PC-3 (cell line): ENCODE measurements around the gene GTF2H4. TPM values are rescaled to one million over a fixed set of nuclear protein-coding genes. Genes with fewer than 3 reads are reported as not detected.

Experiments
- ATAC-seq: fragments of 200-7000 bp; cut with Tn5 transposase; 2 replicates; pipeline ENCODE4 v1.9.1; 2020; ENCODE audit warnings: mild to moderate bottlenecking, moderate library complexity
- BruUV-seq: library from RNA; stranded (reverse); fragments of 400-500 nt; replicated peaks from 2 replicates; lab custom pipeline; 2021; lab: Mats Ljungman, UMichigan
- CTCF ChIA-PET: fragments of 300-600 bp; sonication (Branson Sonifier 250); formaldehyde crosslinking; loops from one replicate; lab custom pipeline; 2022; ENCODE audit warnings: antibody characterized with exemption; lab: Charles Lee
- POLR2A ChIA-PET: fragments of 300-600 bp; sonication (Branson Sonifier 250); formaldehyde crosslinking; loops from one replicate; lab custom pipeline; 2022; ENCODE audit warnings: antibody characterized with exemption; ENCODE audit not compliant: unreplicated experiment; lab: Charles Lee
- DNase-seq: peaks from one replicate; pipeline ENCODE4 v3.0.0-alpha.2; 2015
- H2AFZ ChIP-seq: fragments of 300-600 bp; sonication (generic); 2 replicates; pipeline ENCODE4 v1.6.0; 2016; ENCODE audit warnings: antibody characterized with exemption, low read length
- H3F3A ChIP-seq: fragments of 300-600 bp; sonication (generic); one replicate; pipeline ENCODE4 v1.6.0; 2017; ENCODE audit warnings: antibody characterized with exemption, low read length, control low read depth, mild to moderate bottlenecking; ENCODE audit not compliant: unreplicated experiment
- H3K27ac ChIP-seq: fragments of 300-600 bp; sonication (generic); 2 replicates; pipeline ENCODE4 v1.5.1; 2016; ENCODE audit warnings: mild to moderate bottlenecking, low read length
- H3K27me3 ChIP-seq: fragments of 300-600 bp; sonication (generic); 2 replicates; pipeline ENCODE4 v1.6.1; 2016; ENCODE audit warnings: low read length, mixed read lengths
- H3K36me3 ChIP-seq: fragments of 300-600 bp; sonication (generic); 2 replicates; pipeline ENCODE4 v1.6.1; 2016; ENCODE audit warnings: low read depth, mixed run types, low read length, mixed read lengths
- H3K4me1 ChIP-seq: fragments of 300-600 bp; sonication (generic); 2 replicates; pipeline ENCODE4 v1.5.1; 2016; ENCODE audit warnings: low read length; ENCODE audit not compliant: insufficient read depth
- H3K4me2 ChIP-seq: fragments of 300-600 bp; sonication (generic); 2 replicates; pipeline ENCODE4 v1.6.0; 2016; ENCODE audit warnings: low read length
- H3K4me3 ChIP-seq: fragments of 300-600 bp; sonication (generic); 2 replicates; pipeline ENCODE4 v1.5.1; 2016; ENCODE audit warnings: mild to moderate bottlenecking, low read length, mixed read lengths
- H3K79me2 ChIP-seq: fragments of 300-600 bp; sonication (generic); 2 replicates; pipeline ENCODE4 v1.6.1; 2017; ENCODE audit warnings: low read length, mixed read lengths
- H3K9ac ChIP-seq: fragments of 300-600 bp; sonication (generic); 2 replicates; pipeline ENCODE4 v1.6.0; 2016; ENCODE audit warnings: mild to moderate bottlenecking, low read length
- H3K9me2 ChIP-seq: fragments of 300-600 bp; sonication (generic); replicated peaks from 2 replicates; pipeline ENCODE4 v1.6.1; 2016; ENCODE audit warnings: mixed run types, low read length, mixed read lengths
- H3K9me3 ChIP-seq: fragments of 300-600 bp; sonication (generic); 2 replicates; pipeline ENCODE4 v1.6.1; 2016; ENCODE audit warnings: low read length, mixed read lengths
- H4K20me1 ChIP-seq: fragments of 300-600 bp; sonication (generic); 2 replicates; pipeline ENCODE4 v1.6.1; 2016; ENCODE audit warnings: low read length, mixed read lengths
- CTCF ChIP-seq: fragments of 300-600 bp; sonication (generic); conservative IDR thresholded peaks from 2 replicates; pipeline ENCODE4 v1.5.1; 2017; ENCODE audit warnings: antibody characterized with exemption, low read depth, mild to moderate bottlenecking, low read length
- EZH2 ChIP-seq: fragments of 300-600 bp; sonication (generic); IDR thresholded peaks from one replicate; pipeline ENCODE4 v1.6.1; 2017; ENCODE audit warnings: antibody characterized with exemption, mild to moderate bottlenecking, low read length; ENCODE audit not compliant: unreplicated experiment
- EZH2phosphoT487 ChIP-seq: fragments of 300-600 bp; sonication (generic); IDR thresholded peaks from 2 replicates; pipeline ENCODE4 v1.6.1; 2018; ENCODE audit warnings: mild to moderate bottlenecking, antibody characterized with exemption, low read length, borderline replicate concordance
- intact Hi-C: fragments of 100-400 bp; cut with micrococcal nuclease; formaldehyde crosslinking; loops from 2 replicates; pipeline ENCODE4 v1.9.0; 2023
- total RNA-seq: library from RNA; depleted of rRNA; stranded (reverse); fragments of >200 nt; gene quantifications from 2 replicates; pipeline ENCODE4 v1.2.3, GENCODE V29; 2014

Gene GTF2H4
- total RNA-seq, 1 experiment from 2014 or later = 28.7 TPM

- Histone ChIP-seq H3K4me1 (peaks cover 50% of the 10 kb centered on the region), H3K9me2 (no peaks in the 10 kb centered on the region), H3K9ac (peak overlapping the region; percentile 92), H4K20me1 (peaks cover 6% of the 10 kb centered on the region), H3K4me2 (peak overlapping the region; percentile 91), H3K9me3 (no peaks in the 10 kb centered on the region), H3K79me2 (peaks cover 41% of the 10 kb centered on the region), H3K27me3 (no peaks in the 10 kb centered on the region), H3F3A (no peaks in the 10 kb centered on the region), H3K36me3 (no peaks in the 10 kb centered on the region), H3K4me3 (0 out of 2 replicates have a peak overlapping the region, but pooled peaks have one; percentile 70), H2AFZ (no peak overlapping the region), H3K27ac (peak overlapping the region; percentile 93)
- ATAC-seq (no peak), DNase-seq (no peak)
- POLR2A ChIA-PET = interaction anchor here (0.6 to 0.9 kb wide), 3 partner anchors 132 to 236 kb away, joined by 3 to 7 read pairs (median 4); no protein-coding TSS in a partner anchor
- BruUV-seq = no TSS peak
- CTCF ChIA-PET = interaction anchor here (0.6 to 2.0 kb wide), 3 partner anchors 32 to 62 kb away, joined by 3 to 5 read pairs (median 3); partner anchors contain the start of gene VARS2
- intact Hi-C loops = no loop called here
- no peak for TF ChIP-seq EZH2phosphoT487
- TF ChIP-seq EZH2 = no peak
- TF ChIP-seq CTCF = no peak
Measured at GRCh38 chr6:30882204-30882758, 25.7 kb upstream of the GTF2H4 start.

GRCh38 chr6:30882759-30883684 is 25.0 kb upstream of the GTF2H4 start:
- Histone ChIP-seq H3F3A (no peaks in the 10 kb centered on the region), H3K4me1 (peaks cover 51% of the 10 kb centered on the region), H3K27me3 (no peaks in the 10 kb centered on the region), H3K4me3 (peak overlapping the region; percentile 70), H3K27ac (peak overlapping the region; percentile 93), H3K79me2 (peaks cover 48% of the 10 kb centered on the region), H3K9ac (peak overlapping the region; percentile 92), H2AFZ (no peak overlapping the region), H4K20me1 (peaks cover 9% of the 10 kb centered on the region), H3K36me3 (no peaks in the 10 kb centered on the region; the same call in 1 of the 2 replicates), H3K4me2 (peak overlapping the region; percentile 91), H3K9me2 (no peaks in the 10 kb centered on the region), H3K9me3 (no peaks in the 10 kb centered on the region)
- peak; percentile 71 for DNase-seq
- ChIA-PET POLR2A (interaction anchor here (0.6 to 1.0 kb wide), 5 partner anchors 25 to 237 kb away, joined by 3 to 7 read pairs (median 4); partner anchors contain the start of gene GTF2H4), CTCF (interaction anchor here (0.6 to 2.0 kb wide), 5 partner anchors 31 to 107 kb away, joined by 3 to 5 read pairs (median 3); partner anchors contain the start of gene VARS2)
- TF ChIP-seq EZH2 (no peak), CTCF (no peak), EZH2phosphoT487 (no peak)
- ATAC-seq = no peak
- TSS peak; percentile 30 for BruUV-seq
- intact Hi-C loops = no loop called here
